IPS DF 4.7 (cell line): ENCODE measurements around the gene NDOR1.
"Not testable (repeated sequence)": the region's sequence is repeated elsewhere in the genome, so short reads cannot be mapped to it uniquely, and the experiment has no call there.

Source experiments
- DNase-seq: peaks from one replicate; pipeline ENCODE4 v3.0.0-alpha.2; 2013; ENCODE audit warnings: low spot score; ENCODE audit errors: extremely low read depth

The NDOR1 gene

GRCh38 chr9:137230705-137231371, 25.3 kb downstream of the NDOR1 start, which contains the start of gene SLC34A3:
Gene SLC34A3 (plus strand): TSS chr9:137230901. CDS start chr9:137231703, 802 bp downstream.
- no peak for DNase-seq

DNA sequence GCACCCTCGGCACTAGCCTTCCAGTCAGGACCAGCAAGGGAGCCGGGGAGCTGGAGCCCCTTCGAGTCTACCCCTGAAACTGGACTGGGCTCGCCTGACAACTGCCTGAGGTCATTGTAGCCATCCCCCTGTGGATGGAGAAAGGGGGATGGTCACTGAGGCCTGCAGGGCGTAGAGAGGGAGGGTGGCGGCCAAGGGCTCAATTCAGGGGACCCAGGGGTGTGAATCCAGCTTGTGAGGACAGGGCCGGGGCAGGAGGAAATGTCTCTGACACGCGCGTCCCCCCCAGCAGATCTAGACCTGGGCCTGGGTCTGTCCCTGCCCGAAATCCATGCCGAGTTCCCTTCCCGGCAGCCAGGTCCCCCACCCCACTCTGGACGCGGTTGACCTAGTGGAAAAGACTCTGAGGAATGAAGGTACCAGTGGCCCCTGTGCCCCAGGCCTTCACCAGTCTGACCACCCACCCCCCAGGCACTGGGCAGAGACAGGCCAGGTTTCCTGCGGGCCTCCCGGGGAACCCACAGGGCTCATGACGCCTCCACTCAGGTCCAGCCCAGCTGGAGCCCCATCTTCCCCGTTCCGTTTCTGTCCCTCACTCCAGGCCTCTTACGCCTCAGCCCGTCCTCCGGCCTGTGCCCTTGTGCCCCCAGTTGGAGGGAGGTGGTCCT, 26.0 kb downstream of the NDOR1 start:
- DNase-seq = no peak

GRCh38 chr9:137232101-137232500, 26.6 kb downstream of the NDOR1 start:
- no peak for DNase-seq

DNA sequence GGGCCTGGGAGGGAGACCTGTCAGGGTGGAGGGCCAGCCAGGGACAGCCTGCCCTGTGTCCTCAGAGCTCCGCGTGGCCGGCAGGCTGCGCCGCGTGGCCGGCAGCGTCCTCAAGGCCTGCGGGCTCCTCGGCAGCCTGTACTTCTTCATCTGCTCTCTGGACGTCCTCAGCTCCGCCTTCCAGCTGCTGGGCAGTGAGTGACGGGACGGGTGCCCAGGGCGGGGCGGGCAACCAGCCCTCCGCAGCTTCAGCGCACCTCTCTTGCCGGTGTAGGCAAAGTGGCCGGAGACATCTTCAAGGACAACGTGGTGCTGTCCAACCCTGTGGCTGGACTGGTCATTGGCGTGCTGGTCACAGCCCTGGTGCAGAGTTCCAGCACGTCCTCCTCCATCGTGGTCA, 27.0 kb downstream of the NDOR1 start:
- DNase-seq = no peak

DNA sequence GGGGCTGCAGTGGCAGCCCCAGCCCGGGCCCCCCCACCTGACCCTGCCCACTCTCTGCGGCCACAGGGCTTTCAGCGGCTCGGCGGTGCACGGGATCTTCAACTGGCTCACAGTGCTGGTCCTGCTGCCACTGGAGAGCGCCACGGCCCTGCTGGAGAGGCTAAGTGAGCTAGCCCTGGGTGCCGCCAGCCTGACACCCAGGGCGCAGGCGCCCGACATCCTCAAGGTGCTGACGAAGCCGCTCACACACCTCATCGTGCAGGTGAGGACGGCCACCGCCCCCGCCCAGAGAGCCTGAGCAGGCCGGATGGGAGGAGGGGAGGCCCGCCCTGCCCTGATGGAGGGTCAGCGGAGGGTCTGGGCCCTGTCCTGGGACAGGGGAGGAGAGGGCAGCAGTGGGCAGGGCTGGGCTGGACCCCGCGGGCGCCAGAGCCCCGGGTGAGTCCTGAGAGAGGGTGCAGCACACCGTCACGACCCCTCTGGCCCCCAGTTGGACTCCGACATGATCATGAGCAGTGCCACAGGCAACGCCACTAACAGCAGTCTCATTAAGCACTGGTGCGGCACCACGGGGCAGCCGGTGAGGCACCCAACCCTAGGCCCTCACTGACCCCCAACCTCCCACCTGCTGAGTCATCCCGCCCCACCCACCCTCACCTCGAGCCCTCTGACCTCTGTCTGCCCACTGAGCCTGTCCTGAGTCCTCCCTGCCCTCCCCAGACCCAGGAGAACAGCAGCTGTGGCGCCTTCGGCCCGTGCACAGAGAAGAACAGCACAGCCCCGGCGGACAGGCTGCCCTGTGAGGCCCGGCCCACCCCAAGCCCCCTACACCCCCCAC, 27.9 kb downstream of the NDOR1 start:
- no peak for DNase-seq

GRCh38 chr9:137234055-137234697, 28.7 kb downstream of the NDOR1 start:
- no peak for DNase-seq

DNA sequence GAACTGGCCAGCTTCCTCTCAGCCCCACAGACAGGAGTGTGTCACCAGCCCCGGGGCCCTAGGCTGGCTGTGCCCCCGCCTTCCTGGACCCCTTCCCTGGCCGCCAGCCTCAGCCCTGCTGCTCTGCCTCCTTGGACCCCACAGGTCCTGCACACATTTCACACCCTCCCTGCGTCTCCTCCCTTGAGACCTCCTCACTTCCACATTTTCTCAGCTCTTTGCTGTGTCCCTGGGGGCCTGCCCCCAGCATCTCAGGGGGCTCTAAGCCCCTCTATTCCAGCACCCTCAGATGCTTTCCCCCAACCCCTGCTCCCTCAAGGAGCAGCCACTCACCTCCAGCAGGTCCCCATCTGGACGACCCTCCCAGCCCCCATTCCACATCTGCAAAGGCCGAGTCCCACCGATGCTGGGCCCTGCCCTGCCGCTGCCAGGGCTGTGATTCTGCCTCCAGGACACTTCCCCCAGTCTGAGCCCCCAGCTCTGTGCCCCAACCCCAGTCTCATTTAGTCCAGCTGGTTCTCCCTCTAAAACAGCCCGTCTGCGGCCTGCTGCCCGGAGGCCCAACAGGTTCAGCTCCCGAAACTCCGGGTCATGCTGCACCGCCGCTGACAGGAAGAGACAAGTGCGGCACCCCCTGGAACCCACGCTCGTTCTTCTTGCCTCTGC, 29.4 kb downstream of the NDOR1 start:
- DNase-seq = no peak

DNA sequence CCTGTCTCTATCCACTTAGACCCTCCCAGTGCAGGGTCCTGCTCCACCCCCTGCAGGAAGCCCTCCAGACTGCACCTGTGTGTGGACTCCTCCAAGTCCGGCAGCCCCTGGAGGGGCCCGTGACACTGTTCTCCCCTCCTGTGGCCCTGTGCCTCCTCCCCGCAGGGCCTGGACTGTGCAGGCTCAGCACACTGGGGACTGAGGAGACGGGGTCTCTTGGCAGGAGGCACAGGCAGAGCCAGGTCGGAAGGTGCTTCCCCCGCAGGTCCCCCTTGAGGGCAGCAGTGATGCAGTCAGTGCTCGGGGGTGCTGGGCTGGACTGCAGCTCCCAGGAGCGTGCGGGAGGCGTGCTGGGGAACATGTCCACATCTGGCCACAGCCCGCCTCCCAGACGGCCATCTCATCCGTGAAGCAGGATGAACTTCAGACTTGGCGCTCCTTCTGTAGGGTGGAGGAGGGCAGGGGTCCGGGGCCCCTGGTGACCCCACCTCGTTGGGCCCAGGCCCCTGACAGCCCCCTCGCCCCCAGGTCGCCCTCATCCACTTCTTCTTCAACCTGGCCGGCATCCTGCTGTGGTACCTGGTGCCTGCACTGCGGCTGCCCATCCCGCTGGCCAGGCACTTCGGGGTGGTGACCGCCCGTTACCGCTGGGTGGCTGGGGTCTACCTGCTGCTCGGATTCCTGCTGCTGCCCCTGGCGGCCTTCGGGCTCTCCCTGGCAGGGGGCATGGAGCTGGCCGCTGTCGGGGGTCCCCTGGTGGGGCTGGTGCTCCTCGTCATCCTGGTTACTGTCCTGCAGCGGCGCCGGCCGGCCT, 30.1 kb downstream of the NDOR1 start:
- DNase-seq = no peak

- DNase-seq = no peak
Observed at GRCh38 chr9:137236238-137236935, 30.9 kb downstream of the NDOR1 start.

- DNase-seq = no peak
Observed at GRCh38 chr9:137236936-137237421, 31.5 kb downstream of the NDOR1 start.

- no peak for DNase-seq
Observed at GRCh38 chr9:137237759-137238726, 32.5 kb downstream of the NDOR1 start.

GRCh38 chr9:137239541-137240200, 34.2 kb downstream of the NDOR1 start:
- not testable (repeated sequence) for DNase-seq

- DNase-seq = no peak
Observed at GRCh38 chr9:137240318-137240840, 34.9 kb downstream of the NDOR1 start.

- peak; percentile 100 for DNase-seq
Observed at GRCh38 chr9:137240841-137241489, 35.5 kb downstream of the NDOR1 start, which contains the start of gene TUBB4B. Gene TUBB4B (plus strand): TSS chr9:137241287. CDS start chr9:137241361, 74 bp downstream.

- no peak for DNase-seq
Observed at GRCh38 chr9:137241490-137242268, 36.2 kb downstream of the NDOR1 start.
